Measurements from ENCODE around the gene BRAF. TPM values are rescaled to one million over a fixed set of nuclear protein-coding genes. Genes with fewer than 3 reads are reported as not detected.

Gene BRAF
- polyA plus RNA-seq, 1 experiment = 8.9 TPM

DNA sequence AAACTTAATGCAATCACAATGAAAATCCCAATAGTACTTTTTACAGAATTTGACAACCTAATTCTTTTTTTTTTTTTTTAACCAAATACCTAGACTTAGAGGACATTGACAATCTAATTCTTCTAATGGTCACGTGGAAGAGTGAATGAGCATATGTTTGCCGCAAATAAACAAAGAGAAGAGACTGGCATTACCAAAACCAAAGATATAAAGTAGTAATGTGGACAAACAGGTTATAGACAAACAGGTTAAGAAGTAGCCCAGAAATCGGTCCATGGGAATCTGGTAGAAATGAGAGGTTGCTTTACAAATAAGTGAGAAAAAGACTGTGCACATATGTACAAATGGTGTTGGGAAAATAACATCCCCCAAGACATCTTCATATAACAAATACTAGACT is 27.7 kb downstream of the BRAF start:
- Histone ChIP-seq H3K36me3 (ENCODE audit: control insufficient read depth, insufficient read depth, low read length) (no peaks in the 10 kb centered on the region), H3K27me3 (ENCODE audit: control insufficient read depth, insufficient read depth, low read length) (no peaks in the 10 kb centered on the region), H3K4me3 (ENCODE audit: low read depth, low read length) (no peak overlapping the region)
- DNase-seq (ENCODE audit: low read depth) = no peak
- POLR2A ChIA-PET = no interaction called here
- TF ChIP-seq, protein P1, sequence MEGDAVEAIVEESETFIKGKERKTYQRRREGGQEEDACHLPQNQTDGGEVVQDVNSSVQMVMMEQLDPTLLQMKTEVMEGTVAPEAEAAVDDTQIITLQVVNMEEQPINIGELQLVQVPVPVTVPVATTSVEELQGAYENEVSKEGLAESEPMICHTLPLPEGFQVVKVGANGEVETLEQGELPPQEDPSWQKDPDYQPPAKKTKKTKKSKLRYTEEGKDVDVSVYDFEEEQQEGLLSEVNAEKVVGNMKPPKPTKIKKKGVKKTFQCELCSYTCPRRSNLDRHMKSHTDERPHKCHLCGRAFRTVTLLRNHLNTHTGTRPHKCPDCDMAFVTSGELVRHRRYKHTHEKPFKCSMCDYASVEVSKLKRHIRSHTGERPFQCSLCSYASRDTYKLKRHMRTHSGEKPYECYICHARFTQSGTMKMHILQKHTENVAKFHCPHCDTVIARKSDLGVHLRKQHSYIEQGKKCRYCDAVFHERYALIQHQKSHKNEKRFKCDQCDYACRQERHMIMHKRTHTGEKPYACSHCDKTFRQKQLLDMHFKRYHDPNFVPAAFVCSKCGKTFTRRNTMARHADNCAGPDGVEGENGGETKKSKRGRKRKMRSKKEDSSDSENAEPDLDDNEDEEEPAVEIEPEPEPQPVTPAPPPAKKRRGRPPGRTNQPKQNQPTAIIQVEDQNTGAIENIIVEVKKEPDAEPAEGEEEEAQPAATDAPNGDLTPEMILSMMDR (IDR thresholded peaks at IDR 0.05; ENCODE audit: insufficient read depth, low read depth, low read length) = no peak
- CTCF ChIA-PET = no interaction called here

DNA sequence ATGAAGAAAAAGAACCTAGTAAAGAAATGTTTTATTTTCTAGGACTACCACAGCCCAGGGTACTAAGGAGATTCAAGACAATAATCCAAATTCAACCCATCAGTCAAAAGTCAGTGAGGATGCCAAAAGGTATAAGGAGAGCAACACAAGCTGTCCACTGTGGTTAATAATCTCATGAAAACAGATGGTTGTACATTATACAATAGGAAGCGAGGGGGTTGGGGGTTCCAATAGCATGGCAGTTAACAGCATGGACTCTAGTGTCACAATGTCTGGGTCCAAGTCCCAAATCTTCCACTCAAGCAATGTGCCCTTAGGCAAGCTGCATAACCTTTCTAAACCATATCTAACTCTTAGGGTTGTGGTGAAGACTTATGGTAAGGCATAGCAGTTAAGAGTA is 35.1 kb downstream of the BRAF start:
- Histone ChIP-seq H3K36me3 (ENCODE audit: control insufficient read depth, insufficient read depth, low read length) (no peaks in the 10 kb centered on the region), H3K4me3 (ENCODE audit: low read depth, low read length) (no peak overlapping the region), H3K27me3 (ENCODE audit: control insufficient read depth, insufficient read depth, low read length) (no peaks in the 10 kb centered on the region)
- ChIA-PET CTCF (interaction anchor here (0.5 to 1.5 kb wide), 5 partner anchors 12 to 569 kb away, joined by 3 to 5 read pairs (median 3); no protein-coding TSS in a partner anchor), POLR2A (no interaction called here)
- DNase-seq (ENCODE audit: low read depth) = no peak
- TF ChIP-seq, protein P1 (IDR thresholded peaks at IDR 0.05; ENCODE audit: insufficient read depth, low read depth, low read length) = no peak

DNA sequence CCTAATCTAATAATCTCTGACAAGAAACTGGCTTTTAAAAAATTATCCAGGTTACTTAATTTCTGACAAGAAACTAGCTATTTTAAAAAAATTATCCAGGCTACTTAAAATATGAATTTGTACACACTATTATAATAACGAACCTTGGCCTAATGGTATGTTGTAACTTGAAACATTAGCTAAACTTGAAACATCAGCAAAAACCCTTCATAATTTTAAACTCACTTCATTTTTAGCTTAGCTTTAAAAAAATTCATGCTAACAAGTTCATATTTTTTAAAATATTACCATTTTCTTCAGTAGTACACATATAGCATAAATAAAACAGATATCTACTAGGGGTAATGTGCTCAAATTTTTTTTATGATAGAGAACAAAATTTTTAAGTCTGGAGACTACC is 35.6 kb downstream of the BRAF start:
- no peaks in the 10 kb centered on the region for H3K27me3 ChIP-seq (ENCODE audit: control insufficient read depth, insufficient read depth, low read length)
- no peak overlapping the region for H3K4me3 ChIP-seq (ENCODE audit: low read depth, low read length)
- DNase-seq (ENCODE audit: low read depth) = no peak
- CTCF ChIA-PET = interaction anchor here (0.7 to 1.5 kb wide), 3 partner anchors 10 to 35 kb away, joined by 3 to 5 read pairs (median 3); no protein-coding TSS in a partner anchor
- H3K36me3 ChIP-seq (ENCODE audit: control insufficient read depth, insufficient read depth, low read length) = no peaks in the 10 kb centered on the region
- POLR2A ChIA-PET = no interaction called here
- TF ChIP-seq, protein P1 (IDR thresholded peaks at IDR 0.05; ENCODE audit: insufficient read depth, low read depth, low read length) = no peak

DNA sequence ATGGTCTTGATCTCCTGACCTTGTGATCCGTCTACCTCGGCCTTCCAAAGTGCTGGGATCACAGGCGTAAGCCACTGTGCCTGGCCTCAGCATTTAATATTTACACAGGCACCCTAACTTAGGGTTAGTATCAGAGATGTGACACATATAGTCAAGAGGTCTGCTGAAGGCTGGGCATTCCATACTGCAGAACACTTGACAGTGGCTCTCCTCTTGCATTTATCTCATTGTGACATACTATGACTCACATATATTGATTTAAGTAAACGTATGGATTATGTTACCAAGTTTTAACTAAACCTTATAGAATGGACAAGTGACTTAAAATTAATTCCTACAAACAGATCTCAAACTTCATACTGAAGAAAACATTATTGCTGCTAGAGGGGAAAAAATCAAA is 36.6 kb downstream of the BRAF start:
- DNase-seq (ENCODE audit: low read depth) = no peak
- H3K27me3 ChIP-seq (ENCODE audit: control insufficient read depth, insufficient read depth, low read length) = no peaks in the 10 kb centered on the region
- H3K36me3 ChIP-seq (ENCODE audit: control insufficient read depth, insufficient read depth, low read length) = no peaks in the 10 kb centered on the region
- ChIA-PET CTCF (interaction anchor here (1.1 kb wide), 1 partner anchor 645 kb away, joined by 3 read pairs; no protein-coding TSS in a partner anchor), POLR2A (interaction anchor here (0.6 kb wide), 1 partner anchor 14 kb away, joined by 4 read pairs; no protein-coding TSS in a partner anchor)
- H3K4me3 ChIP-seq (ENCODE audit: low read depth, low read length) = no peak overlapping the region
- TF ChIP-seq, protein P1 (IDR thresholded peaks at IDR 0.05; ENCODE audit: insufficient read depth, low read depth, low read length) = no peak

DNA sequence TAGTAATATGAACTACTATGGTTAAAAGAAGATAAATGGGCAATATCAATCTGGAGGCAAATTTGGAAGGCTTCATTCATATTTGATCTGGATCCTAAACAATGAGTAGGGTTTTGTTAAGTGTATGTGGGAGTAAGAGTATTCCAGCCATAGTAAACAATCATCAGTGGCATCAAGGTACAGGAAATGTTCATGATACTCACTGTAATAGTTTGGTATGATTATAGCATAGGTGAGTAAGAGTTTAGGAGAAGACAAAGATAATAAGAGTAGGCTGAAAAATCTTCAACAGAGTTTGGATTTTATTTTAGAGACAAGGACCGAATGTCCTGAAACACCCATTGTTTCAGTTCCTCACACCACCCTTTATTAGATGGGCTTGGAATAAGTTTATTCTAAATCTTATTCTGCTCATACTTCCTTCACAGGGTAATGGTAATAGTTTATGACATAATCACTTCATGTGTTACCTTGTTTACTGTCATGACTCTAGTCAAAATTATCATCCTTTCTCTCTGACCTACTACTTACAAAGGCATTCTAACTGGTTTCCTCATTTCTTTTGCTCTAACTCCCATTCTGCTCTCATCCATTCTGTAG is 38.9 kb downstream of the BRAF start:
- Histone ChIP-seq H3K36me3 (ENCODE audit: control insufficient read depth, insufficient read depth, low read length) (no peaks in the 10 kb centered on the region), H3K4me3 (ENCODE audit: low read depth, low read length) (no peak overlapping the region), H3K27me3 (ENCODE audit: control insufficient read depth, insufficient read depth, low read length) (no peaks in the 10 kb centered on the region)
- TF ChIP-seq, protein P1 (IDR thresholded peaks at IDR 0.05; ENCODE audit: insufficient read depth, low read depth, low read length) = no peak
- no peak for DNase-seq (ENCODE audit: low read depth)
- CTCF ChIA-PET = no interaction called here
- POLR2A ChIA-PET = no interaction called here
